SJCRH30 (cell line): ENCODE data around the gene ENOPH1. TPM values are rescaled to one million over a fixed set of nuclear protein-coding genes. Genes with fewer than 3 reads are reported as not detected.
"Not testable (repeated sequence)": the region's sequence is repeated elsewhere in the genome, so short reads cannot be mapped to it uniquely, and the experiment has no call there.

Experiments
- DNase-seq, 2 experiments: peaks; one replicate each; pipeline ENCODE4 v3.0.0-alpha.2; 2015 to 2020
- H3K27ac ChIP-seq: fragments of 250-450 bp; sonication (Bioruptor Pico); 2 replicates; pipeline ENCODE4 v1.5.1; 2020; ENCODE audit warnings: mild to moderate bottlenecking, moderate library complexity
- H3K27me3 ChIP-seq: fragments of 250-450 bp; sonication (Bioruptor Pico); 2 replicates; pipeline ENCODE4 v1.5.1; 2020; ENCODE audit warnings: mild to moderate bottlenecking, moderate library complexity
- H3K36me3 ChIP-seq: fragments of 250-450 bp; sonication (Bioruptor Pico); 2 replicates; pipeline ENCODE4 v1.5.1; 2020; ENCODE audit warnings: mild to moderate bottlenecking, moderate library complexity
- H3K4me1 ChIP-seq: fragments of 250-450 bp; sonication (Bioruptor Pico); 2 replicates; pipeline ENCODE4 v1.5.1; 2020; ENCODE audit warnings: mild to moderate bottlenecking, moderate library complexity
- H3K4me3 ChIP-seq: fragments of 250-450 bp; sonication (Bioruptor Pico); 2 replicates; pipeline ENCODE4 v1.5.1; 2020; ENCODE audit warnings: mild to moderate bottlenecking, moderate library complexity
- H3K9me3 ChIP-seq: fragments of 250-450 bp; sonication (Bioruptor Pico); replicated peaks from 2 replicates; pipeline ENCODE4 v1.5.1; 2020; ENCODE audit warnings: mild to moderate bottlenecking, moderate library complexity
- total RNA-seq: library from RNA; depleted of rRNA; stranded (reverse); fragments of >200 nt; shearing (Covaris generic); gene quantifications from 2 replicates; pipeline ENCODE4 v1.2.3, GENCODE V29; 2014; rRNA removed

ENOPH1 gene
- 98.9 and 107 TPM in 2 replicates for total RNA-seq

DNA sequence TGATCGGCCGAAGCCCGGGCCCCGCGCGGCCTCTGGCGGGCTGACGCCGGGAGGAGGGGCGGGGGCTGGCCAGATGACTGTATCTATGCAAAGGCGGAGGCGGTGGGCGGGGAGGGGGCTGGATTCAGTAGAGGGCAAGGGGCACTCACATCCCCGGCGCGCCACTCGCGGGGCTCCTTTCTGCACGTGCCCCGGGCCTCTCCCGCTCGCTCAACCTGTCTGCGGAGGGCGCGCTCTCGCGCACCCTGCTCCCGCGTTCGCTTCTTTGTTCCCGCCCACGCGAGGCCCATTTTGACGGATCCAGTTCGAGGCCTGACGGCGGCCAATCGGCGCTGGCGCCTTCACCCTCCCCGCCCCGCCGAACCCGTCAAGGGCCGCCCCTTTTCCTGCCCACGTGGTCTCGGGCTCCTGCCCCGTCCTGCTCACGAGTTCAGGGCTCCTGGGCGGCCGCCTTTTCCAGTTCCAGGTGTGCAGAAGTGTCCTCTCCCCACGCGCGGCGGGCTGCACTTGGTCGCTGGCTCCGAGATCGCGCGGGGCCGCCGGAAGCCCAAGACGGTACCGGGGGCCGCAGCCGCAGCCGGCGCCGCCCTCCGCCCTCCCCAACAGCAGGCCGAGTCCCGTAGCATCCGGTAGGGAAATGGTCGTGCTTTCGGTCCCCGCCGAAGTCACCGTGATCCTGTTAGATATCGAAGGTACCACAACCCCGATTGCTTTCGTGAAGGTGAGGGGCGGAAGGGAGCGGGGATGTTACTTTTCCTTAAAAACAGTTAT lies at the start of gene ENOPH1, which contains the start of gene HNRNPDL:
TSS of gene ENOPH1 (plus strand) at position 398 of the 771 bp plus-strand sequence. CDS start at position 638, 240 bp downstream.
TSS of gene HNRNPDL (minus strand) at position 270 of the 771 bp plus-strand sequence. CDS start 772 bp downstream, outside the sequence.
- Histone ChIP-seq H3K4me3 (peak within 1 kb of the TSS; percentile 85), H3K9me3 (no peaks in the 10 kb centered on the region), H3K27me3 (no peaks in the 10 kb centered on the region), H3K27ac (peak within 1 kb of the TSS; percentile 98), H3K36me3 (peaks cover 46% of the 10 kb centered on the region), H3K4me1 (peaks cover 8% of the 10 kb centered on the region)
- DNase-seq, result peak; percentile 98 to 99

DNA sequence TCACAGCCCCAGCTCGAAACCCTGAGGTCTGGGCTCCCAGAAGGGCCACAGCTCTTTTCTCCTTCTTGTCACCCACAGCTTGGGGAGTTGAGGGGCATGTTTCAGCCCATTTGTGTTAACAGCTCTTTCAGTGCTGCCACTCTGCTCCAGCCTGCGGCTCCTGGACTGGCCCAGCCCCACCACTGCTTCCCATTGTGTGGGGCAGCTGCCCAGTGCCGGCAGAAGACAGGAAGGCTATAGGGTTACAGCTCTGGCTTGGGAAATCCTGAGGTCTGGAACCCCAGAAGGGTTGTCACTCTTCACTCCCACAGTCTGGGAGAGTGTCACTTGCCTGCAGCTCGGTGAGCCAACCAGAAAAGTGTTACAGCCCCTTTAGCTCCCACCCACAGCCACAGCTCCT lies 49.6 kb upstream of the ENOPH1 start:
- no peak for DNase-seq
- no peaks in the 10 kb centered on the region for H3K36me3 ChIP-seq
- no peak overlapping the region for H3K4me3 ChIP-seq
- H3K9me3 ChIP-seq, result peaks cover 8% of the 10 kb centered on the region
- H3K27me3 ChIP-seq, result no peaks in the 10 kb centered on the region; the same call in 1 of the 2 replicates
- peaks cover under 1% of the 10 kb centered on the region; the same call in 1 of the 2 replicates for H3K4me1 ChIP-seq
- H3K27ac ChIP-seq, result no peak overlapping the region

DNA sequence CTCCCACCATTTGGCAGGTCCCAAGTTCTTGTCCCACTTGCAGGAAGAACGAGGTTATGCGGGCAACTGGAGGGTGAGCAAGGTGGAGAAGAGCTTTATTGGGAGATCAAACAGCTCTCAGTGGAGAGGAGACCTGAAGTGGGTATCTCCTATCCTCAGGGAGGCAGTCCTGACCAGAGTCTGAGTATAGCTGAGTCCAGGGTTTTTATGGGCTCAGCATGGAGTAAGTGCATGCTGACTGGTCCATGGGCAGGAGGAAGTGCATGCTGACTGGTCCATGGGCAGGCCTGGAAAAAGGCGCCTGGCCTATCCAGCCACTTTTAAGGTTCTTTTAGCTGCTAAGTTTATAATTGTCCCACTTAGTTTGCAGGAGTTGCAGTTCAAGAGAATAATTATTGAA lies 49.2 kb upstream of the ENOPH1 start:
- H3K4me3 ChIP-seq, result no peak overlapping the region
- no peaks in the 10 kb centered on the region for H3K36me3 ChIP-seq
- H3K27ac ChIP-seq, result no peak overlapping the region
- no peaks in the 10 kb centered on the region; the same call in 1 of the 2 replicates for H3K27me3 ChIP-seq
- peaks cover 8% of the 10 kb centered on the region for H3K9me3 ChIP-seq
- DNase-seq, result no peak
- no peaks in the 10 kb centered on the region for H3K4me1 ChIP-seq

DNA sequence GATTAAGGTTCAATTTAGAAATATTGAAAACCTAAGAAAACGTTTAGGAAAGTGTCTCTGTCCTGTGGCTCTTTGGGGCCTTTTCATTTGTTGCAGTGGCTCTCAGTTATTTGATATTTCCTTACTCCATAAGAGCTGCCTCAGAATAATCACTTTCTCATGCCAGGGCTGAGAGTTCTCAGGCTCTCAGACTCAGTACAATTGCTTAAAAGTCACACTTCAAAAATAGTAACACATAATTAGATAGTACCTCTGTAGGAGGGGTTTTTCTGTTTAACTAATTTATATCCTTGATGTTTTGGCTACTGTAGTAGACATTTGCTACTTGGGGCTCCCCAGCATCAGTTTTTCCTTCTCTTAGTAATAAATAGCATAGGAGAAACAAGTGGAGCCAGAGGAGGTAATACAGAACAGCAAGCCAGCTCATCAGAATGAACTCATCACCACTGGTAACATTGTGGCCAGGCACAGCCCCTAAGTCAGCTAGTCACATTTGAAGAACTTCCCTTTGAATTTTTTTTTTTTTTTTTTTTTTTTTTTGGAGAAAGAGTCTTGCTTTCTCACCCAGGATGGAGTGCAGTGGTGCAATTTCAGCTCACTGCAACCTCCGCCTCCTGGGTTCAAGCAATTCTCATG lies 48.6 kb upstream of the ENOPH1 start:
- Histone ChIP-seq H3K4me1 (no peaks in the 10 kb centered on the region), H3K36me3 (no peaks in the 10 kb centered on the region), H3K27me3 (no peaks in the 10 kb centered on the region; the same call in 1 of the 2 replicates), H3K9me3 (peaks cover 11% of the 10 kb centered on the region), H3K27ac (no peak overlapping the region), H3K4me3 (no peak overlapping the region)
- DNase-seq, result no peak

DNA sequence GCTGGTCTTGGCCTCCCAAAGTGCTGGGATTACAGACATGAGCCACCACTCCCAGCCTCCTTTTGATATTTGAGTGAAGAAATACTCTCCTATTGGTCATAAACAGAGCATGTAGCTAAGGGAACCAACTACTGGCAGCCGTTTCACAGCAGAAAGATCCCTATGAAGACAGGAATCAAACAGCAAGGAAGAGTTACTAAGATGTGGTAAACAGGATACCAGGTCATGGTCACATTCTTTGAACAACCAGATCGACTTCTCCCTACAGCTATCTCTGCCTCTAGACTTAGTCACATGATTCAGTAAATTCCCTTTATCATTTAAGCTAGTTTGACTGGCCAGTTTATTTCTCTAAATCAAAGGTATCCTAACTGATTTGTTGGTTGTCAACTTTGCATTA lies 47.6 kb upstream of the ENOPH1 start:
- no peak overlapping the region for H3K4me3 ChIP-seq
- H3K36me3 ChIP-seq, result no peaks in the 10 kb centered on the region
- no peaks in the 10 kb centered on the region for H3K4me1 ChIP-seq
- no peak for DNase-seq
- no peak overlapping the region for H3K27ac ChIP-seq
- no peaks in the 10 kb centered on the region; the same call in 1 of the 2 replicates for H3K27me3 ChIP-seq
- H3K9me3 ChIP-seq, result peaks cover 11% of the 10 kb centered on the region

DNA sequence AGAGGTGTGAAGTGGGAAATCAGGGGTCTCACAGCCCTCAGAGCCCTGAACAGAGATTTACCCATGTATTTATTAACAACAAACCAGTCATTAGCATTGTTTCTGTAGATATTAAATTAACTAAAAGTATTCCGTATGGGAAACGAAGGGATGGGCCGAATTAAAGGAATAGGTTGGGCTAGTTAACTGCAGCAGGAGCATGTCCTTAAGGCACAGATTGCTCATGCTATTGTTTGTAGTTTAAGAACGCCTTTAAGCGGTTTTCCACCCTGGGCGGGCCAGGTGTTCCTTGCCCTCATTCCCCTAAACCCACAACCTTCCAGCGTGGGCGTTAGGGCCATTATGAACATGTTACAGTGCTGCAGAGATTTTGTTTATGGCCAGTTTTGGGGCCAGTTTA lies 44.1 kb upstream of the ENOPH1 start:
- not testable (repeated sequence) for DNase-seq, H3K4me1 ChIP-seq, H3K4me3 ChIP-seq, H3K27me3 ChIP-seq, H3K9me3 ChIP-seq, H3K27ac ChIP-seq, H3K36me3 ChIP-seq

DNA sequence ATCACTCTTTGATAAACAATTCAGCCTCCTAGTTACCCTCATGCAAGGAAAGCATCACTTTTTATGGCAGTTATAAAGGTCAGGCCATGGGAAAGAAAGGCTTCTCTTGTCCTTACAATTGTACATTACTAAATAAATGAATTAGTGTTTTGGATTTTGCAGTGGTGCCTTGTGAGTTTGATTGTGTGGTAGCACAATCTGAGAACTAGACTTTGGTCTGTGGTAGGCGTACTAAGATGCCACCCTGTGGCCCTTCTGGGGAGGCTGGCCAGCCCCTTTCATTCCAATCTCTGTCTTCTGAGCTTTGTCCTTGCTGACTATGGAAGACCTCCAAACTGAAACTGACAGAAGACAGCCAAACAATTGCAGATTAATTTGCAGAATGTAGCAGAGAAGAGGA lies 42.0 kb upstream of the ENOPH1 start:
- no peak for DNase-seq
- no peaks in the 10 kb centered on the region for H3K27me3 ChIP-seq

DNA sequence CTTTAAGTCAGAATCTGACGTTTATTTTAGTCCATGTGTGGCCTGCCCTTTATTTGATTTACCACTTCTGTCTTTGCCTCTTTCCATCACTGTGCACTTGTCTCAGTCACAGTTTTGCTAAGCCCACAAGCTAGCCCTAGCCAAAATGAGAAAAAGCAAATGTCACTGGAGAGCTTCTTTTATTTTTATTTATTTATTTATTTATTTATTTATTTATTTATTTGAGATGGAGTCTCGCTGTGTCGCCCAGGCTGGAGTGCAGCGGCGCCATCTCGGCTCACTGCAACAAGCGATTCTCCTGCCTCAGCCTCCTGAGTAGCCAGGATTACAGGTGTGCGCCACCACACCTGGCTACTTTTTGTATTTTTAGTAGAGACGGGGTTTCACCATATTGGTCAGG lies 40.3 kb upstream of the ENOPH1 start:
- H3K4me1 ChIP-seq, H3K9me3 ChIP-seq, H3K36me3 ChIP-seq, H3K27me3 ChIP-seq, H3K27ac ChIP-seq, H3K4me3 ChIP-seq, DNase-seq: not testable (repeated sequence)

More for the DNA sequence above, 42.0 kb upstream of the ENOPH1 start:
- Histone ChIP-seq H3K4me1 (no peaks in the 10 kb centered on the region), H3K36me3 (no peaks in the 10 kb centered on the region), H3K27ac (no peak overlapping the region), H3K4me3 (no peak overlapping the region), H3K9me3 (peaks cover 3% of the 10 kb centered on the region; the same call in 1 of the 2 replicates)

DNA sequence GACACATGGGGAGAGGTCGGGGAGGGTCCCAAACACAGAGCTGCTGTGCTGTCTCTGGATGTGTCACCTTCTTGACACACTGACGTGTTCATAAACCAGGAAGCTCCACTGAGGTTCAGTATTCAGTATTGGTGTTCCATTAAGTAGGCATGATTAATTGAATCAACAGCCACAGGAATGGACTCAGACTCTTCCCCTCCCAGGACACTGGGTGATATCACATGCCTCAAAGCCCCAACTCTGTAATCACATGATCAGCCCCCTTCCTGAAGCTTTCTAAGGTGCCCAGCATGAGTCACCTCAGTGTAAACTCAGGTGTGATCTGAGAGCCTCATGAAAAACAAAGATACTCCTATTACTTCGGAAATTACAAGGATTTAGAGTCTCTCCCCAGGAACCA lies 35.5 kb upstream of the ENOPH1 start:
- peaks cover 5% of the 10 kb centered on the region; the same call in 1 of the 2 replicates for H3K9me3 ChIP-seq
- no peaks in the 10 kb centered on the region for H3K27me3 ChIP-seq
- no peak overlapping the region for H3K4me3 ChIP-seq
- no peak for DNase-seq
- H3K27ac ChIP-seq, result no peak overlapping the region
- no peaks in the 10 kb centered on the region for H3K36me3 ChIP-seq
- H3K4me1 ChIP-seq, result no peaks in the 10 kb centered on the region

DNA sequence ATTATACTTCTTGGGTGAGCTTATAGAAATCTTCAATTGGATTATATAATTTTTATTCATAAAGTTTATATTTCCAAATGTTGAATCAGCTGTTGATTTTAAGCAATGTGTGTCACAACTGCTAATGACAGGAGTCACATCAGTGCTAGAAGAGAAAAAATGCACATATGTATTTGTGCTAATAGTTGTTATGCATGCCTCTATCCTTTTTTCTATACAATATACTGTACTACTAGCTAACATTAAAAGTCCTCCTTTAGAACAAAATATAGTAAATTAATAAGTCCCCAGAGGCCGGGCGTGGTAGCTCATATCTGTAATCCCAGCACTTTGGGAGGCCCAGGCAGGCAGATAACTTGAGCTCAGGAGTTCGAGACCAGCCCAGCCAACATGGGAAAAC lies 32.9 kb upstream of the ENOPH1 start:
- Histone ChIP-seq H3K36me3 (no peaks in the 10 kb centered on the region), H3K4me1 (no peaks in the 10 kb centered on the region), H3K9me3 (peaks cover 5% of the 10 kb centered on the region; the same call in 1 of the 2 replicates), H3K27ac (no peak overlapping the region), H3K27me3 (no peaks in the 10 kb centered on the region), H3K4me3 (no peak overlapping the region)
- DNase-seq, result no peak

DNA sequence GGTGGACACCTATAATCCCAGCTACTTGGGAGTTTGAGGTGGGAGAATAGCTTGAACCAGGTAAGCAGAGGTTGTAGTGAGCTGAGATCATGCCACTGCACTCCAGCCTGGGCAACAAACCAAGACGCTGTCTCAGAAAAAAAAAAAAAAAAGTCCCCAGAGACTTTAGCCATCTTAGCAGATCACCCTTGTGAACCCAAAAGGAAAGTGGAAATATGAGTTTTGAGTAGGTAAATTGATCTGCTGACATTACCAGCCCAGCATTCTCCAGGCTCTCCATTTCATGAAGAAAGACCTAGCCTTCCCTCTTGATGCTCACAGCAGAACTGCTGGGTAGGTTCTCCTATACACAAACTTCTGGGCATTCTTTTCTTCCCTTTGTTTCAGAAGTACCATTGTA lies 32.1 kb upstream of the ENOPH1 start:
- Histone ChIP-seq H3K27me3 (no peaks in the 10 kb centered on the region), H3K9me3 (peaks cover 5% of the 10 kb centered on the region; the same call in 1 of the 2 replicates), H3K36me3 (no peaks in the 10 kb centered on the region), H3K4me3 (no peak overlapping the region), H3K27ac (no peak overlapping the region), H3K4me1 (no peaks in the 10 kb centered on the region)
- DNase-seq, result no peak

DNA sequence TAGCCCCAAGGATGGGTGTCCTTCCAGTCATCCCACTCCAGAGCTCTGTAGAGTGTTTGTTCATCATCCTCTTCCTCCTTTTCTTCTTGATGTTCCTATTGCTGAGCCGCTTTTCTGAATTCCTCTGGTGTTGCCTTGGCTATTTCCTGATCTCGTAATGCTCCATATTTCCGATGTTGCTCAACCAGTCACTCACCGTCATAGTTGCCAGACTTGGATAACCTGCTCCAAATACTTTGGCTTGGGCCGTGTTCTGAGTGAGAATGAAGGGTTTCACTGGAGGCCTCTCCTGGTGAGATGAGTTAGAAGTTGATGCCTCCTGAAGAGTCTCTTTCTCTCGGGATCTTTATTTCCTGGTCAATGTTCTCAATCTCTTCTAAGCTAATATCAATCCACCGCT lies 28.8 kb upstream of the ENOPH1 start:
- Histone ChIP-seq H3K4me3 (no peak overlapping the region), H3K27me3 (no peaks in the 10 kb centered on the region), H3K4me1 (no peaks in the 10 kb centered on the region), H3K27ac (no peak overlapping the region), H3K36me3 (no peaks in the 10 kb centered on the region), H3K9me3 (no peaks in the 10 kb centered on the region)
- no peak for DNase-seq

DNA sequence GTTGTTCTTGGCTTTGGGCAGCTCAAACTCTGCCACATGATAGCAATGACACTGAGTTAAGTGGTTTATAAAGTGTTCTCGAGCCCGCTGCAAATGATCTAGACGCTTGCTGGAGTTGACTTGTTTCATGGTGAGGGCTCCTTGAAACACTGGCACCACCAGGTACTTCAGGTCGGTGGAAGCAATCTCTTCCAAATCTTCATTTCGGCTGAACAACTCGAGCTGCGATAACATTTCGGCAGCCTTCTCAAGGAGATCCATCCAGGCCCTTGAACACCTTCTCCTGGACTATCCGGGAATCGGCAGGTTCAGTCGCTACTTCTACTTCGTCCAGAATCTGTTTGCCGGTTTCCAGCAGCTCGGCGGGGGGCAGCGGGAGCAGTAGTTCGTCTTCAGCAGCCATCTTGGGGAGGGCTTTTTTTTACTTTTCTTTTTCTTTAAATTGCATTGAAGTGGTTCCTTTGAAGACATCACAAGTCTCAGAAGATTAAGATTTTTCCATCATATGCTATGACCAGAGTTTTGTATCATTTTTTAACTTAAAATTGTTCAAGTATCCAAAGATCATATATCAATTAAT lies 28.1 kb upstream of the ENOPH1 start:
- H3K36me3 ChIP-seq, result no peaks in the 10 kb centered on the region
- H3K9me3 ChIP-seq, result no peaks in the 10 kb centered on the region
- H3K4me1 ChIP-seq, result no peaks in the 10 kb centered on the region
- DNase-seq, result no peak
- H3K4me3 ChIP-seq, result no peak overlapping the region
- H3K27ac ChIP-seq, result no peak overlapping the region
- H3K27me3 ChIP-seq, result no peaks in the 10 kb centered on the region

DNA sequence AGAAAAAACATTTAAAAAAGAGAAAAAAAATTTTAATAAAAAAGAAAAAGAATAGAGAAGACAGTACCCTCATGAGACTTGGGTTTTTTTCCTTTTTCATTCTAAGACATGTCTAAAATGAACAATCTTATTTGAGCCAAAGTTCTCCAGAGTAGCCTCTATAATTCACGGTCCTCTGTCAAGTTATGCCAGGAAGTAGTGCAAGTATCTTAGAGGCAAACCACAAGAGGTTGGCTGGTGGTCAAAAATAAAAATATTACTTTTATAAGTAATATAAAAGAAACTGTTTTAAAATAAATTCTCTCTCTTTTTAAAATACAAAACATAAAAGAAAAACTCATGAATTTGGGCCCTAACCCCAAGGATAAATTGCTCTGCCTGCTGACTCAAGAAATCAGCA lies 26.7 kb upstream of the ENOPH1 start:
- H3K9me3 ChIP-seq, result no peaks in the 10 kb centered on the region
- H3K27ac ChIP-seq, result no peak overlapping the region
- no peaks in the 10 kb centered on the region for H3K27me3 ChIP-seq
- no peaks in the 10 kb centered on the region for H3K36me3 ChIP-seq
- no peak for DNase-seq
- no peak overlapping the region for H3K4me3 ChIP-seq
- H3K4me1 ChIP-seq, result no peaks in the 10 kb centered on the region

DNA sequence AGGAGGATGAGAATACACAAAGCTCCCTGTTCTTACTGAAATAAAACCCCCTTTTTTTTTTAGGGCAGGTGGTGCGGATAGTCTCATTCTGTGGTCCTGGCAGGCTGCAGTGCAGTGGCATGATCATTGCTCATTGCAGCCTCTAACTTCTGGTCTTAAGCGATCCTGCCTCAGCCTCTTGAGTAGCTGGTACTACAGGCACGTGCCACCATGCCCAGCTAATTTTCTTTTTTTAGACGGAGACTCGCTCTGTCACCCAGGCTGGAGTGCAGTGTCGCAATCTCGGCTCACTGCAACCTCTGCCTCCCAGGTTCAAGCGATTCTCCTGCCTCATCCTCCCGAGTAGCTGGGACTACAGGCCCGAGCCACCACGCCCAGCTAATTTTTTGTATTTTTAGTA lies 15.3 kb upstream of the ENOPH1 start:
- H3K4me1 ChIP-seq, DNase-seq, H3K36me3 ChIP-seq, H3K27me3 ChIP-seq, H3K27ac ChIP-seq, H3K9me3 ChIP-seq, H3K4me3 ChIP-seq: not testable (repeated sequence)
